ENCODE measurements around the gene CCDC24. TPM values are rescaled to one million over a fixed set of nuclear protein-coding genes. Genes with fewer than 3 reads are reported as not detected.

Gene CCDC24
- total RNA-seq, 1 donor from 2014 or later = 3.7 TPM

- Histone ChIP-seq H3K4me3 (ENCODE audit: low read depth, low read length) (no peak overlapping the region), H3K27me3 (ENCODE audit: control insufficient read depth, insufficient read depth, low read length) (no peaks in the 10 kb centered on the region), H3K36me3 (ENCODE audit: control insufficient read depth, insufficient read depth, low read length) (peaks cover 17% of the 10 kb centered on the region)
- TF ChIP-seq, protein P1, sequence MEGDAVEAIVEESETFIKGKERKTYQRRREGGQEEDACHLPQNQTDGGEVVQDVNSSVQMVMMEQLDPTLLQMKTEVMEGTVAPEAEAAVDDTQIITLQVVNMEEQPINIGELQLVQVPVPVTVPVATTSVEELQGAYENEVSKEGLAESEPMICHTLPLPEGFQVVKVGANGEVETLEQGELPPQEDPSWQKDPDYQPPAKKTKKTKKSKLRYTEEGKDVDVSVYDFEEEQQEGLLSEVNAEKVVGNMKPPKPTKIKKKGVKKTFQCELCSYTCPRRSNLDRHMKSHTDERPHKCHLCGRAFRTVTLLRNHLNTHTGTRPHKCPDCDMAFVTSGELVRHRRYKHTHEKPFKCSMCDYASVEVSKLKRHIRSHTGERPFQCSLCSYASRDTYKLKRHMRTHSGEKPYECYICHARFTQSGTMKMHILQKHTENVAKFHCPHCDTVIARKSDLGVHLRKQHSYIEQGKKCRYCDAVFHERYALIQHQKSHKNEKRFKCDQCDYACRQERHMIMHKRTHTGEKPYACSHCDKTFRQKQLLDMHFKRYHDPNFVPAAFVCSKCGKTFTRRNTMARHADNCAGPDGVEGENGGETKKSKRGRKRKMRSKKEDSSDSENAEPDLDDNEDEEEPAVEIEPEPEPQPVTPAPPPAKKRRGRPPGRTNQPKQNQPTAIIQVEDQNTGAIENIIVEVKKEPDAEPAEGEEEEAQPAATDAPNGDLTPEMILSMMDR (IDR thresholded peaks at IDR 0.05; ENCODE audit: insufficient read depth, low read length, severe bottlenecking) = no peak
- no peak for FAIRE-seq
- DNase-seq (ENCODE audit: low read depth) = no peak
Observed at GRCh38 chr1:43982808-43983207, 8.6 kb upstream of the CCDC24 start.

- TF ChIP-seq, protein P1 (IDR thresholded peaks at IDR 0.05; ENCODE audit: insufficient read depth, low read length, severe bottlenecking) = no peak
- no peak for DNase-seq (ENCODE audit: low read depth)
- Histone ChIP-seq H3K27me3 (ENCODE audit: control insufficient read depth, insufficient read depth, low read length) (no peaks in the 10 kb centered on the region), H3K36me3 (ENCODE audit: control insufficient read depth, insufficient read depth, low read length) (peaks cover 17% of the 10 kb centered on the region), H3K4me3 (ENCODE audit: low read depth, low read length) (no peak overlapping the region)
- no peak for FAIRE-seq
Observed at GRCh38 chr1:43983253-43983899, 8.0 kb upstream of the CCDC24 start.

GRCh38 chr1:43984855-43985254 is 6.5 kb upstream of the CCDC24 start:
- TF ChIP-seq, protein P1 (IDR thresholded peaks at IDR 0.05; ENCODE audit: insufficient read depth, low read length, severe bottlenecking) = no peak
- FAIRE-seq (no peak), DNase-seq (ENCODE audit: low read depth) (no peak)
- no peak overlapping the region for H3K4me3 ChIP-seq (ENCODE audit: low read depth, low read length)
- peaks cover 17% of the 10 kb centered on the region for H3K36me3 ChIP-seq (ENCODE audit: control insufficient read depth, insufficient read depth, low read length)
- H3K27me3 ChIP-seq (ENCODE audit: control insufficient read depth, insufficient read depth, low read length) = no peaks in the 10 kb centered on the region

DNA sequence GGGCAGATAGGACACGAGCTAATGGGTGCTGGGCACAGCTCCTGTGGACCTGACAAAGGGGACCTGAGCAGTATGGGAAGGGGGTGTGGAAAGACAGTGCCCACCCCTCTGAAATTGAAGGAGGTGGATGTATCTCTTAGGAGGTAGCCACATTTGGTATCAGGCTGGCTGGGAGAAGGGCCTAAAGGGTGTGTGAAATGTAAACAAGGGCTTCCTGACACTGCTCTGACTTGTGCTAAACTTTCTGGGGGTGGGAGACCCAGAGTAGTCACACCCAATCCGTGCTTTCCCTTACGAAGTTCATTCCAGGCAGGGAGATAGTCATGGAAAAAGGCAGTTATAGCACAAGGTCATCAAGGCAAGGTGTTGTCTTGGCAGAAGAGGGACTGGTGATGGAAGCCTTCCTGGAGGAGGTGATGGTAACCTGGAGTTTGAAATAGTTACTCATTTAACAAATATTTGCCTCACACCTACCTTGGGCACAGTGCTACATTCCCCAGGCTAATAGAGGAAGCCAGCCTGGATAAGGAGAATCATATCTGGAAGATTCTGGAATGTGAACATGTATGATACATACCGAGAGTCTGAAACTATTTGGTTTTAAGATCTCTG is 5.3 kb upstream of the CCDC24 start:
- DNase-seq (ENCODE audit: low read depth) = peak; percentile 74
- peaks cover 17% of the 10 kb centered on the region for H3K36me3 ChIP-seq (ENCODE audit: control insufficient read depth, insufficient read depth, low read length)
- H3K4me3 ChIP-seq (ENCODE audit: low read depth, low read length) = no peak overlapping the region
- no peaks in the 10 kb centered on the region for H3K27me3 ChIP-seq (ENCODE audit: control insufficient read depth, insufficient read depth, low read length)
- FAIRE-seq = peak; percentile 18
- TF ChIP-seq, protein P1 (IDR thresholded peaks at IDR 0.05; ENCODE audit: insufficient read depth, low read length, severe bottlenecking) = no peak

DNA sequence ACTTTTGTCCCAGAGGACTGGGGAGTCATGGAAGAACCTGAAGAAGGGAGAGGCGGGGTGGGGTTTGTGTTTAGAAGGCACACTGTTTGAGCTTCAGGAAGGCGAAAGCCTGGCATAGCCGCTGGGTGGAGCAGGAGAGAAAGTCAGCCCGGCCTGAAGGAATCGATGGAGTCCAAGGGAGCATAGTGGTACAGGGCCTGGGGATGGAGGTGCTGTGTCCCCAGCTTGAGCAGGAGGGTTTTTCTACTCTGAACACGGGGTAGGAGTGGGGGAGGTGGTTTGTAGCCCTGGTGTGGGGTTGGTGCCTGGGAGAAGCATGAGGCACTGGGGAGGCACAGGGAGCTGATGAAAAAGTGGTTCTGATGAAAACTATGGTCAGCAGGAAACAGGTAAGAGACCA is 4.7 kb upstream of the CCDC24 start:
- no peak overlapping the region for H3K4me3 ChIP-seq (ENCODE audit: low read depth, low read length)
- no peaks in the 10 kb centered on the region for H3K27me3 ChIP-seq (ENCODE audit: control insufficient read depth, insufficient read depth, low read length)
- H3K36me3 ChIP-seq (ENCODE audit: control insufficient read depth, insufficient read depth, low read length) = peaks cover 14% of the 10 kb centered on the region
- TF ChIP-seq, protein P1 (IDR thresholded peaks at IDR 0.05; ENCODE audit: insufficient read depth, low read length, severe bottlenecking) = peak; percentile 34
- no peak for FAIRE-seq
- DNase-seq (ENCODE audit: low read depth) = no peak
